Measurements from ENCODE around the gene B3GNT3. TPM values are rescaled to one million over a fixed set of nuclear protein-coding genes. Genes with fewer than 3 reads are reported as not detected.

B3GNT3 gene
- total RNA-seq, 1 donor from 2014 or later: not detected

GRCh38 chr19:17806945-17807344 lies 12.0 kb downstream of the B3GNT3 start:
- no peaks in the 10 kb centered on the region for H3F3A ChIP-seq (ENCODE audit: low read depth)
- no peak overlapping the region for H3K4me3 Mint-ChIP-seq
- TF ChIP-seq EZH2phosphoT487 (IDR thresholded peaks at IDR 0.05): no peak
- no peak for TF ChIP-seq CTCF (IDR thresholded peaks at IDR 0.05)
- no peak for TF ChIP-seq EZH2 (IDR thresholded peaks at IDR 0.05)
- H3K9me3 Mint-ChIP-seq: no peaks in the 10 kb centered on the region
- H3K4me3 ChIP-seq: no peak overlapping the region
- no peaks in the 10 kb centered on the region for H3K27me3 ChIP-seq
- no peak overlapping the region for H3K9ac ChIP-seq
- no peak overlapping the region for H3K27ac ChIP-seq
- H3K27me3 Mint-ChIP-seq (ENCODE audit: insufficient read depth, low read depth): peaks cover 19% of the 10 kb centered on the region
- H3K4me2 ChIP-seq: no peak overlapping the region
- H3K27ac Mint-ChIP-seq: no peak overlapping the region
- no peak for DNase-seq (ENCODE audit: low spot score)
- H4K20me1 ChIP-seq (ENCODE audit: low read depth): no peaks in the 10 kb centered on the region
- H3K9me3 ChIP-seq (ENCODE audit: low read depth): no peaks in the 10 kb centered on the region
- no peaks in the 10 kb centered on the region for H3K79me2 ChIP-seq (ENCODE audit: low read depth)
- no peaks in the 10 kb centered on the region for H3K4me1 ChIP-seq
- no peaks in the 10 kb centered on the region for H3K36me3 ChIP-seq
- no peaks in the 10 kb centered on the region for H3K4me1 Mint-ChIP-seq
- H2AFZ ChIP-seq (replicated peaks): no peak overlapping the region
- H3K36me3 Mint-ChIP-seq: no peaks in the 10 kb centered on the region

- H3K27ac Mint-ChIP-seq: no peak overlapping the region
- no peaks in the 10 kb centered on the region for H3K4me1 ChIP-seq
- H3K9ac ChIP-seq: no peak overlapping the region
- H3K9me3 Mint-ChIP-seq: no peaks in the 10 kb centered on the region
- no peaks in the 10 kb centered on the region for H3K36me3 ChIP-seq
- TF ChIP-seq EZH2phosphoT487 (IDR thresholded peaks at IDR 0.05) (no peak), CTCF (IDR thresholded peaks at IDR 0.05) (no peak), EZH2 (IDR thresholded peaks at IDR 0.05) (no peak)
- no peaks in the 10 kb centered on the region for H3K36me3 Mint-ChIP-seq
- peaks cover 15% of the 10 kb centered on the region for H3K27me3 Mint-ChIP-seq (ENCODE audit: insufficient read depth, low read depth)
- H3K4me3 ChIP-seq: no peak overlapping the region
- no peak overlapping the region for H3K27ac ChIP-seq
- H2AFZ ChIP-seq (replicated peaks): no peak overlapping the region
- no peak overlapping the region for H3K4me3 Mint-ChIP-seq
- H3K4me2 ChIP-seq: no peak overlapping the region
- H3K27me3 ChIP-seq: no peaks in the 10 kb centered on the region
- no peak for DNase-seq (ENCODE audit: low spot score)
- no peaks in the 10 kb centered on the region for H4K20me1 ChIP-seq (ENCODE audit: low read depth)
- no peaks in the 10 kb centered on the region for H3K4me1 Mint-ChIP-seq
- H3K79me2 ChIP-seq (ENCODE audit: low read depth): no peaks in the 10 kb centered on the region
- H3K9me3 ChIP-seq (ENCODE audit: low read depth): no peaks in the 10 kb centered on the region
- H3F3A ChIP-seq (ENCODE audit: low read depth): no peaks in the 10 kb centered on the region
Observed at GRCh38 chr19:17807731-17808316, 12.9 kb downstream of the B3GNT3 start.

GRCh38 chr19:17811103-17811502 lies 16.2 kb downstream of the B3GNT3 start:
- TF ChIP-seq CTCF (IDR thresholded peaks at IDR 0.05) (no peak), EZH2 (IDR thresholded peaks at IDR 0.05) (no peak), EZH2phosphoT487 (IDR thresholded peaks at IDR 0.05) (no peak)
- no peak overlapping the region for H3K4me2 ChIP-seq
- no peaks in the 10 kb centered on the region for H3K9me3 ChIP-seq (ENCODE audit: low read depth)
- Mint-ChIP-seq H3K27ac (no peak overlapping the region), H3K9me3 (no peaks in the 10 kb centered on the region), H3K36me3 (no peaks in the 10 kb centered on the region), H3K4me1 (no peaks in the 10 kb centered on the region), H3K27me3 (ENCODE audit: insufficient read depth, low read depth) (peaks cover 7% of the 10 kb centered on the region), H3K4me3 (no peak overlapping the region)
- no peaks in the 10 kb centered on the region for H3K79me2 ChIP-seq (ENCODE audit: low read depth)
- no peaks in the 10 kb centered on the region for H3K27me3 ChIP-seq
- H3K9ac ChIP-seq: no peak overlapping the region
- H3K27ac ChIP-seq: no peak overlapping the region
- no peaks in the 10 kb centered on the region for H3K36me3 ChIP-seq
- H3K4me1 ChIP-seq: no peaks in the 10 kb centered on the region
- H3F3A ChIP-seq (ENCODE audit: low read depth): no peaks in the 10 kb centered on the region
- H2AFZ ChIP-seq (replicated peaks): no peak overlapping the region
- no peak overlapping the region for H3K4me3 ChIP-seq
- no peak for DNase-seq (ENCODE audit: low spot score)
- H4K20me1 ChIP-seq (ENCODE audit: low read depth): no peaks in the 10 kb centered on the region

Measured in neural progenitor cell (in vitro differentiated cells).